Panc1 (cell line): ENCODE results near the gene SLC2A1.

Experiments used
- CTCF ChIP-seq: fragments of 450-650 bp; IDR thresholded peaks from 2 replicates; pipeline ENCODE4 v1.5.1; 2017; ENCODE audit warnings: mild to moderate bottlenecking
- POLR2AphosphoS5 ChIP-seq: IDR thresholded peaks from 2 replicates; pipeline ENCODE4 v1.6.1; 2012; ENCODE audit warnings: mild to moderate bottlenecking, low read depth, low read length, moderate library complexity
- REST ChIP-seq, 2 experiments: IDR thresholded peaks; 2 replicates each; pipeline ENCODE4 v1.6.1; 2011 to 2012; ENCODE audit warnings: low read depth in 2 of 2, control low read depth in 1 of 2, low read length in 1 of 2, mild to moderate bottlenecking in 1 of 2, moderate library complexity in 1 of 2; ENCODE audit not compliant: insufficient read depth in 1 of 2
- SIN3A ChIP-seq: IDR thresholded peaks from 2 replicates; pipeline ENCODE4 v1.6.1; 2012; ENCODE audit warnings: low read depth, mild to moderate bottlenecking, low read length, moderate library complexity, borderline replicate concordance; ENCODE audit not compliant: insufficient read depth

GRCh38 chr1:42963378-42964043 lies 4.8 kb upstream of the SLC2A1 start:
- TF ChIP-seq CTCF (no peak), POLR2AphosphoS5 (no peak), REST (IDR thresholded peaks at IDR 0.05; ENCODE audit: insufficient read depth in 1 of 2, low read depth in 2 of 2, low read length in 1 of 2) (no peak), SIN3A (no peak)
